A549 treated with Mapracorat at 1 μM for 4 hours (cell line): ENCODE results near the gene CIAO2B. TPM values are rescaled to one million over a fixed set of nuclear protein-coding genes. Genes with fewer than 3 reads are reported as not detected.

Source experiments
- total RNA-seq: library from RNA; stranded (reverse); fragments of 200-300 nt; extraction: Qiagen RNA extraction; gene quantifications from 5 replicates; pipeline ENCODE4 v1.2.3, GENCODE V29; 2022

Gene CIAO2B
- 148 to 193 TPM (median 178 TPM) in 5 replicates for total RNA-seq

GRCh38 chr16:66934138-66934838, at the start of gene CIAO2B:
Gene CIAO2B, minus strand, starts transcription at chr16:66934402. Its CDS starts 38 bp downstream, at chr16:66934364.

GRCh38 chr16:66961065-66961744, 27.0 kb upstream of the CIAO2B start, which contains the start of gene CES3:
Gene CES3, plus strand, starts transcription at chr16:66961266. Its CDS starts 42 bp downstream, at chr16:66961308.

GRCh38 chr16:66935314-66936011, 1.3 kb upstream of the CIAO2B start, which contains the start of gene CES2:
Gene CES2, plus strand, starts transcription at chr16:66935516. Its CDS starts 120 bp downstream, at chr16:66935636.

GRCh38 chr16:66925322-66925840, 8.8 kb downstream of the CIAO2B start, which contains the start of gene RRAD:
Gene RRAD, minus strand, starts transcription at chr16:66925535. Its CDS starts 356 bp downstream, at chr16:66925179.

GRCh38 chr16:66918803-66919568, 15.2 kb downstream of the CIAO2B start, which contains the start of gene CDH16:
Gene CDH16, minus strand, starts transcription at chr16:66918885. Its CDS starts 820 bp downstream, at chr16:66918065.

Other genes with a start within 250 kb of the CIAO2B start
- gene CMTM4, start 237.7 kb downstream of the CIAO2B start, total RNA-seq = 21.2 to 37.2 TPM (median 33.0 TPM) in 5 replicates
- gene DYNC1LI2, start 182.8 kb downstream of the CIAO2B start, total RNA-seq = 41.2 to 52.7 TPM (median 48.3 TPM) in 5 replicates
- not detected in 5 replicates for gene TERB1, start 132.8 kb downstream of the CIAO2B start, total RNA-seq
- 63.5 to 74.9 TPM (median 66.4 TPM) in 5 replicates for gene NAE1, start 103.4 kb downstream of the CIAO2B start, total RNA-seq
- gene CA7, start 90.0 kb downstream of the CIAO2B start, total RNA-seq = 0.08 TPM in 1 of 5 replicates, not detected in the others
- 4.4 to 6.5 TPM (median 6.3 TPM) in 5 replicates for gene PDP2, start 53.9 kb downstream of the CIAO2B start, total RNA-seq
- 3.7 to 4.9 TPM (median 4.4 TPM) in 5 replicates for gene CDH16, start 15.5 kb downstream of the CIAO2B start, total RNA-seq
- 27.6 to 46.6 TPM (median 39.4 TPM) in 5 replicates for gene RRAD, start 8.9 kb downstream of the CIAO2B start, total RNA-seq
- gene CES2, start 1.1 kb upstream of the CIAO2B start, total RNA-seq = 29.3 to 37.6 TPM (median 32.1 TPM) in 5 replicates
- 2.3 to 3.6 TPM (median 2.4 TPM) in 5 replicates for gene CES3, start 26.9 kb upstream of the CIAO2B start, total RNA-seq
- 1.9 to 3.3 TPM (median 2.9 TPM) in 5 replicates for gene CES4A, start 54.2 kb upstream of the CIAO2B start, total RNA-seq
- 43.4 to 64.6 TPM (median 52.4 TPM) in 5 replicates for gene CBFB, start 94.7 kb upstream of the CIAO2B start, total RNA-seq
- 22.3 to 24.6 TPM (median 22.8 TPM) in 5 replicates for gene PHAF1, start 175.5 kb upstream of the CIAO2B start, total RNA-seq
- gene B3GNT9, start 216.6 kb upstream of the CIAO2B start, total RNA-seq = 7.4 to 10.0 TPM (median 9.2 TPM) in 5 replicates
- gene TRADD, start 225.5 kb upstream of the CIAO2B start, total RNA-seq = 15.2 to 21.9 TPM (median 21.3 TPM) in 5 replicates
- 5.8 to 11.5 TPM (median 8.5 TPM) in 5 replicates for gene FBXL8, start 225.6 kb upstream of the CIAO2B start, total RNA-seq
- gene HSF4, start 230.3 kb upstream of the CIAO2B start, total RNA-seq = 12.2 to 21.9 TPM (median 16.8 TPM) in 5 replicates
- 73.1 to 97.4 TPM (median 92.2 TPM) in 5 replicates for gene NOL3, start 236.1 kb upstream of the CIAO2B start, total RNA-seq
- gene MATCAP1, start 249.6 kb upstream of the CIAO2B start, total RNA-seq = 4.2 to 8.5 TPM (median 6.5 TPM) in 5 replicates